HG03066 (cell line): ENCODE results near the gene ZDHHC11B.
"Not testable (repeated sequence)": the region's sequence is repeated elsewhere in the genome, so short reads cannot be mapped to it uniquely, and the experiment has no call there.

Experiments
- ATAC-seq: cut with Tn5 transposase; IDR thresholded peaks from one replicate; pipeline ENCODE4 v1.9.1; 2021; ENCODE audit warnings: low read depth; ENCODE audit not compliant: unreplicated experiment

Gene ZDHHC11B

GRCh38 chr5:770585-770984, 13.9 kb downstream of the ZDHHC11B start:
- ATAC-seq: not testable (repeated sequence)

GRCh38 chr5:769485-770145, 14.9 kb downstream of the ZDHHC11B start:
- ATAC-seq: not testable (repeated sequence)

- ATAC-seq: no peak
These were observed 17.7 kb downstream of the ZDHHC11B start for GRCh38 chr5:766666-767431.

GRCh38 chr5:765948-766631, 18.4 kb downstream of the ZDHHC11B start:
- ATAC-seq: no peak

GRCh38 chr5:763998-764781, 20.3 kb downstream of the ZDHHC11B start:
- no peak for ATAC-seq

- ATAC-seq: no peak
These were observed 21.1 kb downstream of the ZDHHC11B start for GRCh38 chr5:763397-763796.

- not testable (repeated sequence) for ATAC-seq
These were observed 21.5 kb downstream of the ZDHHC11B start for GRCh38 chr5:762996-763395.

GRCh38 chr5:761854-762710, 22.4 kb downstream of the ZDHHC11B start:
- no peak for ATAC-seq

GRCh38 chr5:761059-761771, 23.3 kb downstream of the ZDHHC11B start:
- ATAC-seq: no peak

- ATAC-seq: no peak
These were observed 24.0 kb downstream of the ZDHHC11B start for GRCh38 chr5:760363-761058.

GRCh38 chr5:759781-760362, 24.7 kb downstream of the ZDHHC11B start:
- ATAC-seq: no peak

GRCh38 chr5:759111-759751, 25.3 kb downstream of the ZDHHC11B start:
- no peak for ATAC-seq

- ATAC-seq: no peak
These were observed 25.9 kb downstream of the ZDHHC11B start for GRCh38 chr5:758698-759053.

GRCh38 chr5:757931-758697, 26.4 kb downstream of the ZDHHC11B start:
- no peak for ATAC-seq

GRCh38 chr5:757346-757930, 27.1 kb downstream of the ZDHHC11B start:
- no peak for ATAC-seq

- no peak for ATAC-seq
These were observed 27.6 kb downstream of the ZDHHC11B start for GRCh38 chr5:756865-757345.

- ATAC-seq: no peak
These were observed 28.4 kb downstream of the ZDHHC11B start for GRCh38 chr5:756171-756570.
